Esophagus muscularis mucosa (tissue), 4 donors: ENCODE results near the gene DCAF4L1.

Experiments
- CTCF ChIP-seq, 3 experiments: fragments of 200-600 bp in 2 of 3; fragments of 450-650 bp in 1 of 3; sonication (generic) in 2 of 3; IDR thresholded peaks; one replicate each; pipeline ENCODE4 v1.5.1; 2017 to 2019; ENCODE audit warnings: antibody characterized with exemption in 3 of 3, mild to moderate bottlenecking in 2 of 3, moderate library complexity in 1 of 3
- EP300 ChIP-seq: sonication (generic); formaldehyde crosslinking; IDR thresholded peaks from one replicate; pipeline ENCODE4 v1.6.1; 2017; ENCODE audit warnings: antibody characterized with exemption
- POLR2A ChIP-seq: fragments of 450-650 bp; IDR thresholded peaks from one replicate; pipeline ENCODE4 v1.6.1; 2017; ENCODE audit warnings: antibody characterized with exemption, moderate library complexity, mild to moderate bottlenecking, low read depth
- POLR2AphosphoS5 ChIP-seq, 2 donors: sonication (generic); formaldehyde crosslinking; IDR thresholded peaks; one replicate each; pipeline ENCODE4 v1.6.1; 2017; ENCODE audit warnings: antibody characterized with exemption in 2 of 2

GRCh38 chr4:41943506-41943905 is 38.0 kb upstream of the DCAF4L1 start:
- no peak for TF ChIP-seq CTCF (IDR thresholded peaks at IDR 0.05)
- no peak for TF ChIP-seq POLR2A
- TF ChIP-seq EP300 = no peak
- TF ChIP-seq POLR2AphosphoS5 (IDR thresholded peaks at IDR 0.05) = no peak
